IMR-90 (cell line): ENCODE data around the gene SAYSD1.

Experiments used
- CEBPB ChIP-seq: IDR thresholded peaks from 2 replicates; pipeline ENCODE4 v1.6.1; 2012; ENCODE audit warnings: low read depth, low read length, improper control_type of control experiment
- CHD1 ChIP-seq: IDR thresholded peaks from 2 replicates; pipeline ENCODE4 v1.6.1; 2012; ENCODE audit warnings: low read depth, low read length, improper control_type of control experiment
- CTCF ChIP-seq: conservative IDR thresholded peaks from 2 replicates; pipeline ENCODE4 v1.5.1; 2012; ENCODE audit warnings: mild to moderate bottlenecking, low read depth, low read length, improper control_type of control experiment
- ELK1 ChIP-seq: fragments of 150-350 bp; IDR thresholded peaks from 2 replicates; pipeline ENCODE4 v1.6.1; 2016; ENCODE audit warnings: low read depth, mild to moderate bottlenecking, low read length, moderate library complexity, borderline replicate concordance
- FOS ChIP-seq: fragments of 150-350 bp; IDR thresholded peaks from 2 replicates; pipeline ENCODE4 v1.6.1; 2016; ENCODE audit warnings: low read depth, low read length
- MAFK ChIP-seq: IDR thresholded peaks from 2 replicates; pipeline ENCODE4 v1.6.1; 2012; ENCODE audit warnings: low read depth, low read length, improper control_type of control experiment
- MXI1 ChIP-seq: IDR thresholded peaks from 2 replicates; pipeline ENCODE4 v1.6.1; 2012; ENCODE audit warnings: low read depth, mild to moderate bottlenecking, low read length, moderate library complexity, borderline replicate concordance
- NFE2L2 ChIP-seq: fragments of 150-350 bp; IDR thresholded peaks from 2 replicates; pipeline ENCODE4 v1.6.1; 2016; ENCODE audit warnings: low read depth, mild to moderate bottlenecking, low read length
- POLR2A ChIP-seq: IDR thresholded peaks from 2 replicates; pipeline ENCODE4 v1.6.1; 2012; ENCODE audit warnings: mild to moderate bottlenecking, low read depth, low read length
- RAD21 ChIP-seq: IDR thresholded peaks from 2 replicates; pipeline ENCODE4 v1.6.1; 2012; ENCODE audit warnings: low read length, improper control_type of control experiment
- RCOR1 ChIP-seq: IDR thresholded peaks from 2 replicates; pipeline ENCODE4 v1.6.1; 2012; ENCODE audit warnings: mild to moderate bottlenecking, low read length, improper control_type of control experiment; ENCODE audit not compliant: insufficient replicate concordance
- RFX5 ChIP-seq: IDR thresholded peaks from 2 replicates; pipeline ENCODE4 v1.8.0; 2012; ENCODE audit warnings: low read depth, mild to moderate bottlenecking, low read length, moderate library complexity
- USF2 ChIP-seq: fragments of 150-350 bp; IDR thresholded peaks from 2 replicates; pipeline ENCODE4 v1.6.1; 2017; ENCODE audit warnings: mild to moderate bottlenecking, antibody characterized with exemption, low read length, low read depth

- TF ChIP-seq CEBPB = no peak
- no peak for TF ChIP-seq CTCF
- TF ChIP-seq USF2 = no peak
- no peak for TF ChIP-seq RFX5
- no peak for TF ChIP-seq POLR2A
- TF ChIP-seq MAFK = no peak
- no peak for TF ChIP-seq ELK1
- TF ChIP-seq RCOR1 = no peak
- TF ChIP-seq CHD1 = no peak
- TF ChIP-seq FOS = no peak
- no peak for TF ChIP-seq RAD21
- TF ChIP-seq MXI1 = no peak
- TF ChIP-seq NFE2L2 = no peak
Observed at GRCh38 chr6:39107034-39107433, 8.0 kb downstream of the SAYSD1 start.
